Measurements from ENCODE around the gene TMEFF1. TPM values are rescaled to one million over a fixed set of nuclear protein-coding genes. Genes with fewer than 3 reads are reported as not detected.

The TMEFF1 gene
- total RNA-seq, 1 donor from 2014 or later, result 53.0 TPM

GRCh38 chr9:100595391-100596199, 122.6 kb downstream of the TMEFF1 start:
- DNase-seq (ENCODE audit: low spot score in 2 of 2), result peak; percentile 34 to 40
- FAIRE-seq, result peak; percentile 97

DNA sequence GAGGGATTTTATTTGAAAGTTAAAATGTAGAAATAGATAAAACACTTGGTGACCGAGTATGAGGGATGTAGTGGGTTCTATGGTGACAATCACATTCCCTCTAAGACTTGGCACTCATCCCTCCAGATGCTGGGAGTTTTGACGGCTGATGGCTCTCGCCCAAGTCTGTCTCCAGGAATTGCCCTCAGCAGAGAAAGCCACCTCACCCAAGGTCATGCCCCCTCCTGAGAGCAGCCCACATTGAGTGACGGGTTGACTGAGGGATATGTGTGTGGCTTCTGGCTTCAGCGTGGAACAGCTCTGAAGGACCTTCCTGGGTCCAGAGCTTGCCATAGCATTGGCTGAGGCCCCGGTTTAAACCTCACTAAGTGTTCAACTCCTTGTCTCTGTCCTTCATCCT, 124.3 kb downstream of the TMEFF1 start:
- DNase-seq (ENCODE audit: low spot score in 2 of 2) (no peak), FAIRE-seq (no peak)

DNA sequence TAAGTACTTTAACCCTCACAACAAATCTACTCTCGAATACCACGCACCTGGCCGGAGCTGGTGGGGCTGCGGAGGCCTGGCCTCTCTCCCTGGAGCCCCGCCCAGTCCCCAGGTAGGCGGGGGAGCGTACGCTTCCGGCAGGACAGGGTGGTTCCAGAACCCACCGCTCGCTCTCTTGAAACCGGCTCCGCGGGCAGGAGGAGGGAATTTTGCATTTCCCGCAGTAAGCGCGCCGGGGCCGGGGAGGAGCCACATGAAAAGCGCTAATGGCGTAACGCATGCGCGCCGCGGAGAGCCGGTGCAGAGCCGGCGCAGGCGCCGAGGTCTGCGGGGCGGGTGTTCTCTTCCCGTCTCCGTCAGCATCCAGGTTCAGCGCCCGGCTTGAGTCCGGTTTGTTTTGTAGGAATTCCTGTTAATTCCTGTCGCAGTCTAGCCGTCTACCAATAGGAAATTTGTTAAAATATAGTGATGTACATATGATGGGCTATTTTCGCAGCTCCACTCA, 125.7 kb downstream of the TMEFF1 start:
- peak; percentile 26 to 59 for DNase-seq (ENCODE audit: low spot score in 2 of 2)
- FAIRE-seq, result no peak

DNA sequence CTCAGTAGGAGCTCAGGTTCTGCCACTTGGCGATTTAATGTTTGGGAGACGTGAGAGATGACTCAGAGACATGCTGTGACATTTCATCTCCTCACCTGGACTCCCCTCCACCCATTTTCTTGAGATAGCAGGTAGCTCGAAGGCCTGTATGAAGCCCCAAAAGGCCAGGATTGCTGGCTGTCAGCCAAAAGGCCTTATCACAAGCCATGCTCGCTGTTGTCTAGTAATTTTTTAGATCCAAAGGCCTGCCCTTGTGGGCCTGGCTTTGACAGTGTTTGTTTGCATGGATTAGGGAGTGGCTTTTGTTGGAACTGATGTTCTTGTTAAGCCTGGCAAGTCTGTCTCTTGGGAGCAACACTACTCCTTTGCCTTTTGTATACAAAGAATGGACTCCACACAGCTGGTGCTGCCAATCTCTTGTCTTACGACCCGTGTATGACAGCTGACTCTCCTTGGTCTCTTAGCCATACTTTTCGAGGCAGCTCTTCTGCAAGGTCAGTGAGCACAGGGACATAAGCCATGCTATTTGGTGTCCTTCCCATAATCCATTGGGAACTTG, 127.7 kb downstream of the TMEFF1 start:
- FAIRE-seq (no peak), DNase-seq (ENCODE audit: low spot score in 2 of 2) (no peak)

GRCh38 chr9:100601216-100601615, 128.3 kb downstream of the TMEFF1 start:
- DNase-seq (ENCODE audit: low spot score in 2 of 2) (no peak), FAIRE-seq (no peak)

DNA sequence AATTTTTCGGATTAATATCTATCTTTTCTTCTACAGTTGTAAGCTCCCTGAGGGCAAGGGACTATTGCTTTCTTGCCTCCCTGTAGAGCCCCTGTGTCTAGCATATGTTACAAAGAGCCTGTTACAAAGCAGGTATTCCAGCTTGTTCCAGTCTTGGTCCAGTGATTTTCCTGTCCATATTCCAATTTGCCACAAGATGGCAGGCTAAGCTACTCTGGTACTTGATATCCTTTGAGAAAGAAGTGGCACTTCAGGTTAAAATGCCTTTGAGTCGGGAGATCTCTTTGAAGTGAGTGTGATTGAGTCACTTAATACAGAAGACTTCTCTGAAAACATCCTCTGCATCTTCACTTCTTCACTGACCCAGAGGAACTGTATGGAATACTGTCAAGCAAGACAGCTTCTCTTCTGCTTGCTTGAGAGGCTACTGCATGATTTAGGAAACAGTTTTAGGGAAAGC, 129.4 kb downstream of the TMEFF1 start:
- FAIRE-seq (no peak), DNase-seq (ENCODE audit: low spot score in 2 of 2) (peak; percentile 20 to 33)

- no peak for DNase-seq (ENCODE audit: low spot score in 2 of 2)
Observed at GRCh38 chr9:100605405-100605804, 132.5 kb downstream of the TMEFF1 start.

GRCh38 chr9:100619194-100619593, 146.2 kb downstream of the TMEFF1 start:
- DNase-seq (ENCODE audit: low spot score in 2 of 2), result no peak
- no peak for FAIRE-seq

More at GRCh38 chr9:100605405-100605804, 132.5 kb downstream of the TMEFF1 start:
- no peak for FAIRE-seq

DNA sequence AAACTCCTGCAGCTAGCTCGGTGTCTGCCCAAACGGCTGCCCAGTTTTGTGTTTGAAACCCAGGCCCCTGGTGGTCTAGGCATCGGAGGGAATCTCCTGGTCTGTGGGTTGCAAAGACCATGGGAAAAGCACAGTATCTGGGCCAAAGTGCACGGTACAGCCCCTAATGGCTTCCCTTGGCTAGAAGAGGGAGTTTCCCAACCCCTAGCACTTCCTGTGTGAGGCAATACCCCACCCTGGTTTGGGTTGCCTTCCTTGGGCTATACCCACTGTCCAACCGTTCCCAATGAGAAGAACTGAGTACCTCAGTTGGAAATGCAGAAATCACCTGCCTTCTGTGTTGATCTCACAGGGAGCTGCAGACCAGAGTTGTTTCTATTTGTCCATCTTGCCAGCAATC, 146.7 kb downstream of the TMEFF1 start:
- FAIRE-seq (no peak), DNase-seq (ENCODE audit: low spot score in 2 of 2) (no peak)

GRCh38 chr9:100623969-100624368, 151.0 kb downstream of the TMEFF1 start:
- FAIRE-seq, result no peak

GRCh38 chr9:100626949-100627348, 154.0 kb downstream of the TMEFF1 start:
- FAIRE-seq, result no peak
- no peak for DNase-seq (ENCODE audit: low spot score in 2 of 2)

More at GRCh38 chr9:100623969-100624368, 151.0 kb downstream of the TMEFF1 start:
- DNase-seq (ENCODE audit: low spot score in 2 of 2), result no peak

Other genes with a start within 250 kb of the TMEFF1 start
- 55.0 TPM for gene TEX10, start 120.2 kb upstream of the TMEFF1 start, total RNA-seq
- 75.4 TPM for gene MSANTD3, start 46.0 kb upstream of the TMEFF1 start, total RNA-seq
- 14.7 TPM for gene CAVIN4, start 104.9 kb downstream of the TMEFF1 start, total RNA-seq

Data from frontal cortex (tissue), 4 donors.